HAP-1 (cell line): ENCODE measurements around the gene PLEKHG2.
A peak's percentile ranks its signal among the peaks of the same experiment; 100 is the strongest.

Source experiments
- DNase-seq, 2 experiments: peaks; one replicate each; pipeline ENCODE4 v3.0.0-alpha.2; 2016 to 2020; ENCODE audit warnings: low spot score in 2 of 2
- H3K27me3 ChIP-seq: fragments of 250-450 bp; sonication (Bioruptor Pico); 2 replicates; pipeline ENCODE4 v1.5.1; 2020; ENCODE audit warnings: low read depth, mild to moderate bottlenecking, moderate library complexity
- H3K36me3 ChIP-seq: fragments of 250-450 bp; sonication (Bioruptor Pico); replicated peaks from 2 replicates; pipeline ENCODE4 v1.5.1; 2020; ENCODE audit warnings: mild to moderate bottlenecking
- H3K4me1 ChIP-seq: fragments of 250-450 bp; sonication (Bioruptor Pico); 2 replicates; pipeline ENCODE4 v1.5.1; 2020; ENCODE audit warnings: mild to moderate bottlenecking
- H3K4me3 ChIP-seq: fragments of 250-450 bp; sonication (Bioruptor Pico); 2 replicates; pipeline ENCODE4 v1.5.1; 2020; ENCODE audit warnings: mild to moderate bottlenecking, moderate library complexity
- H3K9me3 ChIP-seq: fragments of 250-450 bp; sonication (Bioruptor Pico); 2 replicates; pipeline ENCODE4 v1.5.1; 2020; ENCODE audit warnings: mild to moderate bottlenecking, moderate library complexity
- in situ Hi-C: fragments of 300-500 bp; cut with MboI; formaldehyde crosslinking; loops from 3 replicates; pipeline ENCODE4 v1.14.3; 2020; ENCODE audit warnings: low sequenced_read_pairs, inconsistent platforms, mixed read lengths

Gene PLEKHG2

GRCh38 chr19:39473443-39473960 is 61.0 kb downstream of the PLEKHG2 start:
- Histone ChIP-seq H3K4me1 (no peaks in the 10 kb centered on the region), H3K4me3 (no peak overlapping the region), H3K9me3 (no peaks in the 10 kb centered on the region), H3K36me3 (peaks cover 65% of the 10 kb centered on the region), H3K27me3 (no peaks in the 10 kb centered on the region)
- no peak for DNase-seq
- in situ Hi-C loops: no loop called here

- Histone ChIP-seq H3K4me3 (no peak overlapping the region), H3K4me1 (peaks cover under 1% of the 10 kb centered on the region), H3K36me3 (peaks cover 59% of the 10 kb centered on the region), H3K9me3 (no peaks in the 10 kb centered on the region), H3K27me3 (no peaks in the 10 kb centered on the region)
- peak; percentile 34 to 87 for DNase-seq
- in situ Hi-C loops: no loop called here
These were observed 61.7 kb downstream of the PLEKHG2 start for GRCh38 chr19:39474139-39474620.

GRCh38 chr19:39475748-39476147 is 63.3 kb downstream of the PLEKHG2 start:
- H3K9me3 ChIP-seq: no peaks in the 10 kb centered on the region
- DNase-seq: no peak
- H3K27me3 ChIP-seq: no peaks in the 10 kb centered on the region
- peaks cover 44% of the 10 kb centered on the region for H3K36me3 ChIP-seq
- in situ Hi-C loops: loop anchor here (5.0 kb wide), 1 partner anchor 57 kb away; the partner anchor contains the start of gene EID2B
- no peak overlapping the region for H3K4me3 ChIP-seq
- peaks cover 13% of the 10 kb centered on the region for H3K4me1 ChIP-seq
